Gastrocnemius medialis (tissue), 4 donors: ENCODE measurements around the gene FAM50A.

Experiments
- POLR2A ChIP-seq, 2 donors: fragments of 450-650 bp; IDR thresholded peaks; one replicate each; pipeline ENCODE4 v1.6.1; 2017; ENCODE audit warnings: antibody characterized with exemption in 2 of 2, mild to moderate bottlenecking in 2 of 2, moderate library complexity in 2 of 2
- TF ChIP-seq, protein P1 (sequence below), 5 experiments: fragments of 450-650 bp in 3 of 5; fragments of 200-600 bp in 2 of 5; sonication (generic) in 2 of 5; IDR thresholded peaks in 4 of 5; conservative IDR thresholded peaks in 1 of 5; 1 replicate in 4 of 5; 2 replicates in 1 of 5; pipeline ENCODE4 v1.5.1; 2016 to 2019; ENCODE audit warnings: antibody characterized with exemption in 5 of 5, mild to moderate bottlenecking in 3 of 5, moderate library complexity in 3 of 5

DNA sequence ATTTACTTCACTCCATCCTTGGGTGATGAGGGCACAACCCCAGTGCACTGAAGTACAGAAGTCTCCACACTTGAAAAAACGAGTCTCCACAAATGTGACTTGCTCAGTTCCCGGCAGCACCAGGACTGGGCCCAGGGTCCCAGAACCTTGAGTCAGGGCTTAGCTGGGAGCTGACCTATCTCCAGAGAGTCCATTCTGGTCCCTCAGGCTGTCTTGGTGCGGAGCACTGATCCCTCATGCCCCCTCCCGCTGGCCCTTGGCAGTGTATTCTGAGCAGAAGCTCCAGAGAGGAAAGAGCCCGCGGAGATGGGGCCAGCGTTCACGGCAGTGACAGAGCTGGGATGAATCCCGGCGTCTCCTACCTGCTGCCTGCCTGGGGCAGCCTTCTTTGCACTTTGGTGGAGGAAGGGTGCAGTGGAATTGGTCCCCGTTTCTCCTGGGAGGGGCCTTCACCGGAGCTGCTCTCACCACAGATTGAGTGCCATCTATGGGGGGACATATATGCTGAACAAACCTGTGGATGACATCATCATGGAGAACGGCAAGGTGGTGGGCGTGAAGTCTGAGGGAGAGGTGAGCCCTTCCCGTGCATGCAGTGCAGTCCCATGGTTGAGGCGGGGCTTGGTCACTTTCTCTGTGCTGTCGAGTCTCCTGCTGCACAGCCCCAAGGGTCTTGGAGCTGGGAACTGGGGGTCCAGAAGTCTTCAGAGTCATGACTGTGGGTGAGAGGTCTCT lies 3.2 kb upstream of the FAM50A start:
- TF ChIP-seq, protein P1, sequence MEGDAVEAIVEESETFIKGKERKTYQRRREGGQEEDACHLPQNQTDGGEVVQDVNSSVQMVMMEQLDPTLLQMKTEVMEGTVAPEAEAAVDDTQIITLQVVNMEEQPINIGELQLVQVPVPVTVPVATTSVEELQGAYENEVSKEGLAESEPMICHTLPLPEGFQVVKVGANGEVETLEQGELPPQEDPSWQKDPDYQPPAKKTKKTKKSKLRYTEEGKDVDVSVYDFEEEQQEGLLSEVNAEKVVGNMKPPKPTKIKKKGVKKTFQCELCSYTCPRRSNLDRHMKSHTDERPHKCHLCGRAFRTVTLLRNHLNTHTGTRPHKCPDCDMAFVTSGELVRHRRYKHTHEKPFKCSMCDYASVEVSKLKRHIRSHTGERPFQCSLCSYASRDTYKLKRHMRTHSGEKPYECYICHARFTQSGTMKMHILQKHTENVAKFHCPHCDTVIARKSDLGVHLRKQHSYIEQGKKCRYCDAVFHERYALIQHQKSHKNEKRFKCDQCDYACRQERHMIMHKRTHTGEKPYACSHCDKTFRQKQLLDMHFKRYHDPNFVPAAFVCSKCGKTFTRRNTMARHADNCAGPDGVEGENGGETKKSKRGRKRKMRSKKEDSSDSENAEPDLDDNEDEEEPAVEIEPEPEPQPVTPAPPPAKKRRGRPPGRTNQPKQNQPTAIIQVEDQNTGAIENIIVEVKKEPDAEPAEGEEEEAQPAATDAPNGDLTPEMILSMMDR (IDR thresholded peaks at IDR 0.05 in 4 of 5, conservative IDR thresholded peaks at IDR 0.05 in 1 of 5): no peak
- TF ChIP-seq POLR2A (IDR thresholded peaks at IDR 0.05): no peak
